T-helper 17 cell (primary cell): ENCODE results near the gene DDO. TPM values are rescaled to one million over a fixed set of nuclear protein-coding genes. Genes with fewer than 3 reads are reported as not detected.

Source experiments
- total RNA-seq, 4 donors: library from RNA in 2 of 4; stranded (reverse) in 2 of 4; gene quantifications; one replicate each; pipeline ENCODE4 v1.2.3 and lab custom pipeline; 2022 to 2026

DDO gene
- total RNA-seq, 2 donors from 2014 or later: 0.12 to 0.21 TPM

Other genes with a start within 250 kb of the DDO start
- 1 to 10 TPM in 1 of 2 donors, under 1 TPM in 1; 0.94 to 3.8 TPM for gene WASF1, start 235.9 kb downstream of the DDO start, total RNA-seq
- gene CDC40, start 235.1 kb downstream of the DDO start, total RNA-seq: 10 to 100 TPM; 26.5 to 28.6 TPM
- not detected for gene METTL24, start 57.2 kb downstream of the DDO start, total RNA-seq
- not detected for gene SLC22A16, start 61.0 kb upstream of the DDO start, total RNA-seq